GM12865 (cell line): ENCODE results near the gene FXYD2.

ENCODE experiments used
- DNase-seq: peaks from one replicate; pipeline ENCODE4 v3.0.0; 2010; ENCODE audit warnings: low read depth
- H3K4me3 ChIP-seq: 2 replicates; pipeline ENCODE4 v1.5.1; 2011; ENCODE audit warnings: mild to moderate bottlenecking, low read depth, low read length, control low read depth
- TF ChIP-seq, protein P1 (sequence below): IDR thresholded peaks from 2 replicates; pipeline ENCODE4 v1.5.1; 2011; ENCODE audit warnings: low read length, control low read depth, low read depth, inconsistent platforms; ENCODE audit not compliant: insufficient read depth; ENCODE audit errors: missing control alignments

FXYD2 gene

GRCh38 chr11:117826190-117826570, 1.6 kb upstream of the FXYD2 start:
- no peak overlapping the region for H3K4me3 ChIP-seq
- TF ChIP-seq, protein P1, sequence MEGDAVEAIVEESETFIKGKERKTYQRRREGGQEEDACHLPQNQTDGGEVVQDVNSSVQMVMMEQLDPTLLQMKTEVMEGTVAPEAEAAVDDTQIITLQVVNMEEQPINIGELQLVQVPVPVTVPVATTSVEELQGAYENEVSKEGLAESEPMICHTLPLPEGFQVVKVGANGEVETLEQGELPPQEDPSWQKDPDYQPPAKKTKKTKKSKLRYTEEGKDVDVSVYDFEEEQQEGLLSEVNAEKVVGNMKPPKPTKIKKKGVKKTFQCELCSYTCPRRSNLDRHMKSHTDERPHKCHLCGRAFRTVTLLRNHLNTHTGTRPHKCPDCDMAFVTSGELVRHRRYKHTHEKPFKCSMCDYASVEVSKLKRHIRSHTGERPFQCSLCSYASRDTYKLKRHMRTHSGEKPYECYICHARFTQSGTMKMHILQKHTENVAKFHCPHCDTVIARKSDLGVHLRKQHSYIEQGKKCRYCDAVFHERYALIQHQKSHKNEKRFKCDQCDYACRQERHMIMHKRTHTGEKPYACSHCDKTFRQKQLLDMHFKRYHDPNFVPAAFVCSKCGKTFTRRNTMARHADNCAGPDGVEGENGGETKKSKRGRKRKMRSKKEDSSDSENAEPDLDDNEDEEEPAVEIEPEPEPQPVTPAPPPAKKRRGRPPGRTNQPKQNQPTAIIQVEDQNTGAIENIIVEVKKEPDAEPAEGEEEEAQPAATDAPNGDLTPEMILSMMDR, result no peak
- no peak for DNase-seq

- TF ChIP-seq, protein P1, result no peak
- no peak for DNase-seq
- H3K4me3 ChIP-seq, result no peak overlapping the region
These were observed 1.1 kb upstream of the FXYD2 start for GRCh38 chr11:117825538-117826189.

GRCh38 chr11:117823946-117824420, 561 bp downstream of the FXYD2 start:
- no peak overlapping the region for H3K4me3 ChIP-seq
- DNase-seq, result no peak
- TF ChIP-seq, protein P1, result no peak

DNA sequence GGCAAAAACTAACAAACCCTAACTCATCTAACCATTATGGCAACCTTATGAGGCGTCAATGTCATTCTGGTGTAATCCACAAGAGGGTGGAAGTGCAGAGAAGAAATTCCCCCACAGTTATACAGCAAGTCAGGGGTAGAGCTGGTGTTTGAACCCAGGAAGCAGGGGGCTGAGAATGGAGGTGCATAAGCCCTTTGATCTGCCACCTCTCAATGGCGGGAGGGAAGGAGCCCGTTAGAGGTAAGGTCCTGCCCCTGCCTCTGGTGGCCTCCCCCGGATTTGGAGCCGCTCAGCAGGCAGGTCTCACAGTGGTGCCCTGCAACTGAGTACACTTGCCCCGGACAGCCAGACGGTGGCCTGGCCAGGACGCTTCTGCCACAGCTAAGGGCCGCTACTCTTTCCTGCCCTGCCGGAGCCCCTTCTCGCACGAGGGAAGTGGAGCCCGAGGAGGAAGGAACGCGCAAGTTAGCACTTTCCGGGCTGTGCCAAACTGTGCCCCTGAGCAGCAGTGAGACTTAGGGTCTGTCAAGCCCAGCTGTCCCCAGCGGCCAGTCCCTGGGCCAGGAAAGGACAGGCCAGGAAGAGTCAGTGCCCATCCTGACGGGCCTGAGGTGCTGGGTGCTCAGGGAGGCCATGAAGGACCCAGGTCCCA, 1.1 kb downstream of the FXYD2 start:
- no peak overlapping the region for H3K4me3 ChIP-seq
- TF ChIP-seq, protein P1, result peak; percentile 35
- peak; percentile 46 for DNase-seq

DNA sequence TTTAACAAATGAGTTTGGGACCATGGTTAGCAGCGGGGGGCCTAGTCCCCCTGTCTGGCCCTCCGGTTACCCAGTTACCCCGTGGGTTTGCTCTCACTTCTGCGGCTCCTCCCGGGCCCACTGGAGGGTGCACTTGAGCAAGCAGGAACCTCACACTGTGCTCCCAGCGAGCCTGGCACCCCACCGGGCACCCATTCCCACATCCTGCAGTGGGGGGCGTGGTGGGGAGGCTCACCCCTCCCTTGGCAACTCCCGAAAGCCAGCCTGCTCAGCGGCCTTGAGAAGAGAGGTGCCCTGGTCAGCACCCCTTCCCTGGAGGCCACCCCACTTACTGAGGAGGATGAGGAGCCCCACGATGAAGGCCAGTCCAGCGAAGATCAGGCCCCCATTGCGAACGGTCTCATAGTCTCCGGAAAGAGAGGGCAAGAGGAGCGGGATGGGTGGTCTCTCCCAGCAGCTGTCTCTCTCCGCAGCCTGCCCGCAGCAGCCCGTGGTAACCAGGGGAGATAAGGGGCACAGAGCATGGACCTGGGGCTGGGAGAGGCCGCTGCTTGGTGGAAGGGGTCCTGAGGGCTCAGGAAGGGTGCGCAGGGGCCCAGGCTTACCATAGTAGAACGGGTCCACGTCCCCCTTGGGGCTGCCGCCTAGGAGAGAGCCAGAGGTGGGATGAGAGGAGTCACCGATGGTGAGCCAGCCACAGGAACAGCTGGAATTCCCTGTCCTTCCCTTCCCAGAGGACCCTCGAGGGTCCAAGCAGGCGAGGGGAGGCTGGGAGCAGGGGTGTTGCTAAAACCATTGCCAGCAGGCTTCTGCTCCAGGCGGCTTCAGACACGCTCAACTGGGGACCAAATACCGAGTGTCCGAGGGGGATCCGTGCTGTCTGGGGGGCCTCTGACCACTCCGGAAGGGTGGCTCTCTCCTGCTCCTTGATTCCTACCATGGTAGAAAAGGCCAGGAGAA, 2.2 kb downstream of the FXYD2 start:
- H3K4me3 ChIP-seq, result no peak overlapping the region
- DNase-seq, result peak; percentile 31
- TF ChIP-seq, protein P1, result peak; percentile 73

- no peak for DNase-seq
- TF ChIP-seq, protein P1, result no peak
- H3K4me3 ChIP-seq, result no peak overlapping the region
These were observed 3.1 kb downstream of the FXYD2 start for GRCh38 chr11:117821431-117821830.
